A549 (cell line): ENCODE results near the gene PFN3. TPM values are rescaled to one million over a fixed set of nuclear protein-coding genes. Genes with fewer than 3 reads are reported as not detected.

Source experiments
- ATAC-seq, 2 experiments: fragments of 200-7000 bp in 1 of 2; fragments of >200 bp in 1 of 2; cut with Nextera tagmentation in 1 of 2; cut with Tn5 transposase in 1 of 2; 3 replicates each; pipeline versions ENCODE4 v1.8.0 to v1.9.1; 2018 to 2020; ENCODE audit warnings: mild to moderate bottlenecking in 1 of 2, moderate library complexity in 1 of 2
- CTCF ChIA-PET: fragments of 300-600 bp; sonication (Branson Sonifier 250); formaldehyde crosslinking; extraction: SDS; loops from one replicate; lab custom pipeline; 2021; ENCODE audit warnings: antibody characterized with exemption, inconsistent platforms; lab: Yijun Ruan, JAX
- POLR2A ChIA-PET: fragments of 350-600 bp; formaldehyde crosslinking; extraction: SDS; loops from one replicate; lab custom pipeline; 2021; ENCODE audit warnings: antibody characterized with exemption, inconsistent platforms; lab: Yijun Ruan, JAX
- DNase-seq, 2 experiments: peaks; one replicate each; pipeline versions ENCODE4 v3.0.0 to v3.0.0-alpha.2; 2011 to 2016; ENCODE audit warnings: low read depth in 1 of 2, low spot score in 1 of 2
- FAIRE-seq: peaks from 2 replicates; lab custom pipeline; 2011; peaks lifted over from hg19 to GRCh38; lab: Jason Lieb, UNC
- H3K27ac ChIP-seq, 2 experiments: fragments of >200 bp; sonication (Bioruptor Twin); formaldehyde crosslinking; 3 replicates each; pipeline ENCODE4 v1.5.1; 2016 to 2017
- H3K4me1 ChIP-seq: fragments of >200 bp; sonication (Bioruptor Twin); formaldehyde crosslinking; 3 replicates; pipeline ENCODE4 v1.6.1; 2016
- H3K4me2 ChIP-seq: fragments of >200 bp; sonication (Bioruptor Twin); formaldehyde crosslinking; 3 replicates; pipeline ENCODE4 v1.6.1; 2016
- H3K4me3 ChIP-seq: fragments of >200 bp; sonication (Bioruptor Twin); formaldehyde crosslinking; 3 replicates; pipeline ENCODE4 v1.5.1; 2016
- H3K9me3 ChIP-seq: fragments of >200 bp; sonication (Bioruptor Twin); formaldehyde crosslinking; 3 replicates; pipeline ENCODE4 v1.6.1; 2016
- ATOH8 ChIP-seq: fragments of 250-450 bp; sonication (Bioruptor Pico); IDR thresholded peaks from 2 replicates; pipeline ENCODE4 v1.5.0; 2020; ENCODE audit warnings: low read depth, mild to moderate bottlenecking, moderate library complexity
- CBX8 ChIP-seq: fragments of 200-600 bp; sonication (generic); IDR thresholded peaks from 2 replicates; pipeline ENCODE4 v1.6.1; 2016
- CHD2 ChIP-seq: fragments of 150-350 bp; IDR thresholded peaks from 2 replicates; pipeline ENCODE4 v1.6.1; 2014; ENCODE audit warnings: low read length; ENCODE audit not compliant: partially characterized antibody
- EP300 ChIP-seq, 2 experiments: fragments of >200 bp; sonication (Bioruptor Twin); formaldehyde crosslinking; IDR thresholded peaks; 2 replicates in 1 of 2; 3 replicates in 1 of 2; pipeline ENCODE4 v1.6.1; 2016 to 2017
- GATA3 ChIP-seq: IDR thresholded peaks from 2 replicates; pipeline ENCODE4 v1.6.1; 2012; ENCODE audit warnings: borderline replicate concordance
- HDAC2 ChIP-seq: fragments of 200-600 bp; sonication (generic); IDR thresholded peaks from 2 replicates; pipeline ENCODE4 v1.6.1; 2016
- HEYL ChIP-seq: fragments of 250-450 bp; sonication (Bioruptor Pico); IDR thresholded peaks from 2 replicates; pipeline ENCODE4 v1.8.0; 2021; ENCODE audit warnings: mild to moderate bottlenecking, moderate library complexity
- JUNB ChIP-seq: fragments of >200 bp; sonication (Bioruptor Twin); formaldehyde crosslinking; IDR thresholded peaks from 2 replicates; pipeline ENCODE4 v1.6.1; 2016
- KDM1A ChIP-seq: fragments of 200-600 bp; sonication (generic); IDR thresholded peaks from 2 replicates; pipeline ENCODE4 v1.6.1; 2016; ENCODE audit warnings: low read depth, mild to moderate bottlenecking
- KDM5A ChIP-seq: fragments of 200-600 bp; sonication (generic); IDR thresholded peaks from 2 replicates; pipeline ENCODE4 v1.6.1; 2016; ENCODE audit warnings: antibody characterized with exemption, mild to moderate bottlenecking
- MAZ ChIP-seq: fragments of 150-350 bp; IDR thresholded peaks from 2 replicates; pipeline ENCODE4 v1.6.1; 2014; ENCODE audit warnings: antibody characterized with exemption, low read depth, low read length, borderline replicate concordance
- MYC ChIP-seq: IDR thresholded peaks from 2 replicates; pipeline ENCODE4 v1.6.1; 2012; ENCODE audit warnings: mild to moderate bottlenecking, inconsistent platforms, low read length, improper control_type of control experiment, borderline replicate concordance
- NPAS2 ChIP-seq: fragments of 250-450 bp; sonication (Bioruptor Pico); IDR thresholded peaks from 2 replicates; pipeline ENCODE4 v1.8.0; 2022; ENCODE audit warnings: mild to moderate bottlenecking, moderate library complexity, borderline replicate concordance
- NR3C1 ChIP-seq: fragments of >200 bp; sonication (Bioruptor Twin); formaldehyde crosslinking; IDR thresholded peaks from 3 replicates; pipeline ENCODE4 v1.6.1; 2017
- PHF8 ChIP-seq: fragments of 200-600 bp; sonication (generic); IDR thresholded peaks from 2 replicates; pipeline ENCODE4 v1.6.1; 2016; ENCODE audit warnings: low read depth, mild to moderate bottlenecking, antibody characterized with exemption, moderate library complexity, borderline replicate concordance
- POLR2AphosphoS2 ChIP-seq: conservative IDR thresholded peaks from 2 replicates; pipeline ENCODE4 v1.6.1; 2012; ENCODE audit warnings: low read length, improper control_type of control experiment, inconsistent platforms
- RAD21 ChIP-seq, 2 experiments: fragments of >200 bp in 1 of 2; sonication (Bioruptor Twin) in 1 of 2; formaldehyde crosslinking in 1 of 2; IDR thresholded peaks in 1 of 2; conservative IDR thresholded peaks in 1 of 2; 2 replicates in 1 of 2; 3 replicates in 1 of 2; pipeline ENCODE4 v1.6.1; 2012 to 2018; ENCODE audit warnings: inconsistent platforms in 1 of 2
- RARB ChIP-seq: fragments of 250-450 bp; sonication (Bioruptor Pico); IDR thresholded peaks from 2 replicates; pipeline ENCODE4 v1.8.0; 2021; ENCODE audit warnings: mild to moderate bottlenecking, moderate library complexity
- SREBF2 ChIP-seq: fragments of 450-650 bp; IDR thresholded peaks from 2 replicates; pipeline ENCODE4 v1.6.1; 2014; ENCODE audit warnings: mild to moderate bottlenecking, moderate library complexity
- TFCP2L1 ChIP-seq: fragments of 250-450 bp; sonication (Bioruptor Pico); IDR thresholded peaks from 2 replicates; pipeline ENCODE4 v1.5.0; 2021; ENCODE audit warnings: mild to moderate bottlenecking
- TP53 ChIP-seq: fragments of 250-450 bp; sonication (Bioruptor Pico); IDR thresholded peaks from 2 replicates; pipeline ENCODE4 v1.5.0; 2021; ENCODE audit warnings: mild to moderate bottlenecking, moderate library complexity
- WGBS: methylation state at CpG from one replicate; pipeline ENCODE4 v1.1.6; 2017; ENCODE audit errors: missing lambda C conversion rate; 5-methylcytosine and 5-hydroxymethylcytosine counted together
- polyA plus RNA-seq, 4 experiments: library from polyadenylated mRNA; depleted of rRNA in 3 of 4; stranded (reverse); fragments of >200 nt; fragmentation: RNase III in 1 of 4; extraction: RNeasy Plus Mini Kit Qiagen cat#74134 plus additional on column Dnase treatment in 1 of 4; gene quantifications; 2 replicates in 3 of 4; 3 replicates in 1 of 4; pipeline ENCODE4 v1.2.3, GENCODE V29; 2011 to 2017
- TF ChIP-seq, protein P1 (sequence below): IDR thresholded peaks from 2 replicates; pipeline ENCODE4 v1.6.1; 2012
- TF ChIP-seq, protein P2 (sequence below): fragments of 450-650 bp; IDR thresholded peaks from 2 replicates; pipeline ENCODE4 v1.6.1; 2014; ENCODE audit warnings: antibody characterized with exemption
- TF ChIP-seq, protein P3 (sequence below): fragments of >200 bp; sonication (Bioruptor Twin); formaldehyde crosslinking; IDR thresholded peaks from 2 replicates; pipeline ENCODE4 v1.6.1; 2016
- TF ChIP-seq, protein P4 (sequence below): fragments of 200-600 bp; sonication (generic); IDR thresholded peaks from 2 replicates; pipeline ENCODE4 v1.6.1; 2016; ENCODE audit warnings: antibody characterized with exemption, mild to moderate bottlenecking, moderate library complexity

The PFN3 gene
- polyA plus RNA-seq, 2 of the 4 experiments (the other 2 are of a cell fraction) = not detected

DNA sequence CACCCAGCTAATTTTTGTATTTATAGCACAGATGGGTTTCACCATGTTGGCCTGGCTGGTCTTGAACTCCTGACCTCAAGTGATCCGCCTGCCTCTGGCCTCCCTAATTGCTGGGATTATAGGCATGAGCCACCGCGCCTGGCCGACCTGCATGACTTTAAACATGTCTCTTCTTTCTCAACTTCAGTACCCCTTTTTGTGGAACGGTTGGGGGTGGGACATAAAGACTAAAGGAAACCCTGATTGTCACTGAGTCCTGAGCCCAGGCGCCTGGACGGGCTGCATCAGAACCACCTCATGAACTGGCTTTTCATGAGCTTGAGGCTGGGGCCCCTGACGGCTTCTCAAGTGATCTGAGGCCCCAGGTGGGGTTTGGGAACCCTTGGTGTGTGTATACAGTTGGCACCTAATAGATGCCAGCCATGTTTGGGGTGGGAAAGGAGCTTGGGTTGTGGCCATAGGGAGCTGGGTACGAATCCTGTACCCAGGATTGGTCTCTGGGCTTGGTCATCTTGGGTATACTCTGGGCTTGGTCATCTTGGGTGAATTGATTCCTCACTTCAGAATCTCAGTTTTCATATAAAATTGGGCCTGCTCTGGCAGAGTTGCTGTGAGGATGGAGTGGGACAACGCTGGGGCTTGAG is 28.2 kb upstream of the PFN3 start (continued):
- no peak for TF ChIP-seq CHD2
- no peak for TF ChIP-seq TP53 (CRISPR knock-in tag)
- TF ChIP-seq HDAC2 = no peak

DNA sequence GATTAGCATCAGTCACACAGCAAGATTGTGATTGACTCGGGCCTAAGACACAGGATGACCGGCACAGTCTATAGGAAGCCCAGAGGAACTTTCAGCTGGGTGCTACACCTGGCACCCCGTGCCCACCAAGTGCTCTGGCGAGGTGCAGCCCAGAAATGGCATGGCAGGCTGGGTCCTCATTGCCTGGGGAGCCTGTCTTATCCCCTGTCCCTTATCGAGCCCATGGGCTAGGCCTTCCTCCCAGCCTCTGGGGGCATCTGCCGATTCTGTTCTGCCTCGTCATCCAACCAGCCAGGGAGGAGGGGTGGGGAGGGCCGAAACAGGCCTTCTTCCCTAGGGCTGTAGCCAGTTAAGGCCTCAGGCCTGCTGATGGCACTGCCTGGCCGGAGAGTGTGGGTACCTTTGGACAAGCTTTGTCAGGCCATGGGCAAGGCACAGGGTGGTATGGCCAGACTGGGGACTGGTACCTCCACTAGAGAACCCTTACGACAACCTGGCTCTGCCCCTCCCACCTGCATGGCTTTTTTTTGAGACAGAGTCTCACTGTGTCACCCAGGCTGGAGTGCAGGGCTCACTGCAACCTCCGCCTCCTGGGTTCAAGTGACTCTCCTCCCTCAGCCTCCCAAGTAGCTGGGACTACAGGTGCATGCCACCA is 27.6 kb upstream of the PFN3 start:
- Histone ChIP-seq H3K4me3 (no peak overlapping the region; the same call in 1 of the 3 replicates), H3K27ac (peak overlapping the region in 1 of 2 experiments; percentile 99; a peak in 3 of 6 replicates), H3K4me1 (peaks cover 17% of the 10 kb centered on the region), H3K4me2 (peak overlapping the region; percentile 95), H3K9me3 (no peaks in the 10 kb centered on the region)
- ATAC-seq (no peak), DNase-seq (no peak), FAIRE-seq (no peak)
- TF ChIP-seq HEYL (CRISPR knock-in tag) = no peak
- no peak for TF ChIP-seq MAZ
- TF ChIP-seq, protein P1, sequence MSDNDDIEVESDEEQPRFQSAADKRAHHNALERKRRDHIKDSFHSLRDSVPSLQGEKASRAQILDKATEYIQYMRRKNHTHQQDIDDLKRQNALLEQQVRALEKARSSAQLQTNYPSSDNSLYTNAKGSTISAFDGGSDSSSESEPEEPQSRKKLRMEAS = no peak
- no peak for TF ChIP-seq JUNB
- no peak for TF ChIP-seq NR3C1
- TF ChIP-seq, protein P2, sequence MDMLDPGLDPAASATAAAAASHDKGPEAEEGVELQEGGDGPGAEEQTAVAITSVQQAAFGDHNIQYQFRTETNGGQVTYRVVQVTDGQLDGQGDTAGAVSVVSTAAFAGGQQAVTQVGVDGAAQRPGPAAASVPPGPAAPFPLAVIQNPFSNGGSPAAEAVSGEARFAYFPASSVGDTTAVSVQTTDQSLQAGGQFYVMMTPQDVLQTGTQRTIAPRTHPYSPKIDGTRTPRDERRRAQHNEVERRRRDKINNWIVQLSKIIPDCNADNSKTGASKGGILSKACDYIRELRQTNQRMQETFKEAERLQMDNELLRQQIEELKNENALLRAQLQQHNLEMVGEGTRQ = no peak
- TF ChIP-seq RARB = no peak
- TF ChIP-seq CBX8 = no peak
- TF ChIP-seq RAD21 (conservative IDR thresholded peaks at IDR 0.05 in 1 of 2, IDR thresholded peaks at IDR 0.05 in 1 of 2) = no peak
- TF ChIP-seq NPAS2 (CRISPR knock-in tag) = no peak
- no peak for TF ChIP-seq ATOH8 (CRISPR knock-in tag)
- no peak for TF ChIP-seq KDM5A
- TF ChIP-seq, protein P3, sequence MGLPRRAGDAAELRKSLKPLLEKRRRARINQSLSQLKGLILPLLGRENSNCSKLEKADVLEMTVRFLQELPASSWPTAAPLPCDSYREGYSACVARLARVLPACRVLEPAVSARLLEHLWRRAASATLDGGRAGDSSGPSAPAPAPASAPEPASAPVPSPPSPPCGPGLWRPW = no peak
- TF ChIP-seq MYC = no peak
- TF ChIP-seq TFCP2L1 (CRISPR knock-in tag) = no peak
- POLR2A ChIA-PET = interaction anchor here (1.3 kb wide), 1 partner anchor 19 kb away, joined by 3 read pairs; no protein-coding TSS in a partner anchor
- 91% methylated on average over 8 of the region's 11 CpGs for WGBS
- CTCF ChIA-PET = interaction anchor here (1.0 to 36.0 kb wide), 4 partner anchors 19 to 65 kb away, joined by 3 to 871 read pairs (median 78); partner anchors contain the start of genes F12 and PRR7

- Histone ChIP-seq H3K27ac (peak overlapping the region; percentile 92 to 99), H3K9me3 (no peaks in the 10 kb centered on the region), H3K4me3 (peak overlapping the region; percentile 88), H3K4me1 (peaks cover 17% of the 10 kb centered on the region), H3K4me2 (peak overlapping the region; percentile 95)
- FAIRE-seq = no peak
- POLR2A ChIA-PET = interaction anchor here (0.6 to 3.0 kb wide), 6 partner anchors 20 to 254 kb away, joined by 3 to 41 read pairs (median 4); partner anchors contain the start of gene PRR7
- no peak for DNase-seq
- CTCF ChIA-PET = interaction anchor here (0.9 to 36.0 kb wide), 5 partner anchors 18 to 109 kb away, joined by 3 to 871 read pairs (median 4); partner anchors contain the start of genes F12 and PRR7
- peak in 1 of 2 experiments; percentile 1; a peak in 2 of 6 replicates for ATAC-seq
- WGBS = 27% methylated on average over 11 of the region's 11 CpGs
- no peak for TF ChIP-seq EP300 (IDR thresholded peaks at IDR 0.05)
- TF ChIP-seq, protein P1 = peak; percentile 72
- TF ChIP-seq TFCP2L1 (CRISPR knock-in tag) = no peak
- TF ChIP-seq POLR2AphosphoS2 = 0 out of 2 replicates have a peak, but pooled peaks have one; percentile 32
- TF ChIP-seq GATA3 = 0 out of 2 replicates have a peak, but pooled peaks have one; percentile 32
- TF ChIP-seq, protein P3 = no peak
- TF ChIP-seq PHF8 = no peak
- TF ChIP-seq KDM1A = no peak
- no peak for TF ChIP-seq SREBF2
- no peak for TF ChIP-seq NR3C1
- TF ChIP-seq HEYL (CRISPR knock-in tag) = no peak
- TF ChIP-seq ATOH8 (CRISPR knock-in tag) = no peak
- TF ChIP-seq, protein P4, sequence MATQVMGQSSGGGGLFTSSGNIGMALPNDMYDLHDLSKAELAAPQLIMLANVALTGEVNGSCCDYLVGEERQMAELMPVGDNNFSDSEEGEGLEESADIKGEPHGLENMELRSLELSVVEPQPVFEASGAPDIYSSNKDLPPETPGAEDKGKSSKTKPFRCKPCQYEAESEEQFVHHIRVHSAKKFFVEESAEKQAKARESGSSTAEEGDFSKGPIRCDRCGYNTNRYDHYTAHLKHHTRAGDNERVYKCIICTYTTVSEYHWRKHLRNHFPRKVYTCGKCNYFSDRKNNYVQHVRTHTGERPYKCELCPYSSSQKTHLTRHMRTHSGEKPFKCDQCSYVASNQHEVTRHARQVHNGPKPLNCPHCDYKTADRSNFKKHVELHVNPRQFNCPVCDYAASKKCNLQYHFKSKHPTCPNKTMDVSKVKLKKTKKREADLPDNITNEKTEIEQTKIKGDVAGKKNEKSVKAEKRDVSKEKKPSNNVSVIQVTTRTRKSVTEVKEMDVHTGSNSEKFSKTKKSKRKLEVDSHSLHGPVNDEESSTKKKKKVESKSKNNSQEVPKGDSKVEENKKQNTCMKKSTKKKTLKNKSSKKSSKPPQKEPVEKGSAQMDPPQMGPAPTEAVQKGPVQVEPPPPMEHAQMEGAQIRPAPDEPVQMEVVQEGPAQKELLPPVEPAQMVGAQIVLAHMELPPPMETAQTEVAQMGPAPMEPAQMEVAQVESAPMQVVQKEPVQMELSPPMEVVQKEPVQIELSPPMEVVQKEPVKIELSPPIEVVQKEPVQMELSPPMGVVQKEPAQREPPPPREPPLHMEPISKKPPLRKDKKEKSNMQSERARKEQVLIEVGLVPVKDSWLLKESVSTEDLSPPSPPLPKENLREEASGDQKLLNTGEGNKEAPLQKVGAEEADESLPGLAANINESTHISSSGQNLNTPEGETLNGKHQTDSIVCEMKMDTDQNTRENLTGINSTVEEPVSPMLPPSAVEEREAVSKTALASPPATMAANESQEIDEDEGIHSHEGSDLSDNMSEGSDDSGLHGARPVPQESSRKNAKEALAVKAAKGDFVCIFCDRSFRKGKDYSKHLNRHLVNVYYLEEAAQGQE = no peak
These were observed 26.9 kb upstream of the PFN3 start for GRCh38 chr5:177427211-177427822.
